Smooth muscle cell (in vitro differentiated cells): ENCODE results near the gene NBEA. TPM values are rescaled to one million over a fixed set of nuclear protein-coding genes. Genes with fewer than 3 reads are reported as not detected.

Experiments
- DNase-seq: peaks from one replicate; lab custom pipeline; 2025; ENCODE audit not compliant: unreplicated experiment; lab: John Stamatoyannopoulos, UW
- H2AFZ ChIP-seq: fragments of 200-600 bp; sonication (generic); 2 replicates; pipeline ENCODE4 v1.6.0; 2016; ENCODE audit warnings: antibody characterized with exemption, low read depth, mild to moderate bottlenecking
- H3F3A ChIP-seq: fragments of 200-600 bp; sonication (generic); 2 replicates; pipeline ENCODE4 v1.6.0; 2017; ENCODE audit warnings: antibody characterized with exemption, low read depth
- H3K27ac ChIP-seq: fragments of 200-600 bp; sonication (generic); 2 replicates; pipeline ENCODE4 v1.5.1; 2016; ENCODE audit warnings: low read depth, mild to moderate bottlenecking
- H3K27me3 ChIP-seq: fragments of 200-600 bp; sonication (generic); 2 replicates; pipeline ENCODE4 v1.6.1; 2016; ENCODE audit warnings: low read depth, mild to moderate bottlenecking
- H3K36me3 ChIP-seq: fragments of 200-600 bp; sonication (generic); 2 replicates; pipeline ENCODE4 v1.5.1; 2016; ENCODE audit warnings: low read depth
- H3K4me1 ChIP-seq: fragments of 200-600 bp; sonication (generic); 2 replicates; pipeline ENCODE4 v1.5.1; 2016; ENCODE audit warnings: low read depth
- H3K4me2 ChIP-seq: fragments of 200-600 bp; sonication (generic); 2 replicates; pipeline ENCODE4 v1.6.0; 2016; ENCODE audit warnings: mild to moderate bottlenecking
- H3K4me3 ChIP-seq: fragments of 200-600 bp; sonication (generic); 2 replicates; pipeline ENCODE4 v1.5.1; 2016; ENCODE audit warnings: mild to moderate bottlenecking
- H3K79me2 ChIP-seq: fragments of 200-600 bp; sonication (generic); 2 replicates; pipeline ENCODE4 v1.6.0; 2016; ENCODE audit warnings: low read depth, mild to moderate bottlenecking
- H3K9ac ChIP-seq: fragments of 200-600 bp; sonication (generic); 2 replicates; pipeline ENCODE4 v1.6.0; 2016; ENCODE audit warnings: low read depth
- H3K9me3 ChIP-seq: fragments of 200-600 bp; sonication (generic); replicated peaks from 2 replicates; pipeline ENCODE4 v1.5.1; 2016; ENCODE audit warnings: low read depth
- H4K20me1 ChIP-seq: fragments of 200-600 bp; sonication (generic); 2 replicates; pipeline ENCODE4 v1.6.0; 2016; ENCODE audit warnings: low read depth
- CTCF ChIP-seq: fragments of 200-600 bp; sonication (generic); IDR thresholded peaks from 2 replicates; pipeline ENCODE4 v1.5.1; 2017; ENCODE audit warnings: borderline replicate concordance, mild to moderate bottlenecking, antibody characterized with exemption; ENCODE audit not compliant: insufficient read depth, poor library complexity, severe bottlenecking
- WGBS: methylation state at CpG from one replicate; pipeline ENCODE4 v1.1.7; 2016; ENCODE audit warnings: low lambda C conversion rate; 5-methylcytosine and 5-hydroxymethylcytosine counted together
- polyA plus RNA-seq: library from polyadenylated mRNA; unstranded; fragments of >200 nt; fragmentation: Nextera tagmentation; extraction: Ambion mirVana; gene quantifications from 2 replicates; pipeline ENCODE4 v1.2.1, GENCODE V29; 2016
- total RNA-seq: library from RNA; depleted of rRNA; stranded (reverse); fragments of >200 nt; gene quantifications from 2 replicates; pipeline ENCODE4 v1.2.3, GENCODE V29; 2014

NBEA gene
- total and polyA plus RNA-seq, 2 experiments from 2014 or later: 3.6 to 11.7 TPM

GRCh38 chr13:35716186-35716585 lies 774.1 kb downstream of the NBEA start:
- WGBS: 68% methylated on average over 4 of the region's 4 CpGs
- H3K4me3 ChIP-seq: no peak overlapping the region
- TF ChIP-seq CTCF: no peak

GRCh38 chr13:35716729-35717128 lies 774.7 kb downstream of the NBEA start:
- no peak overlapping the region for H3K27ac ChIP-seq
- H3K4me1 ChIP-seq: peaks cover 8% of the 10 kb centered on the region
- no peak for TF ChIP-seq CTCF
- DNase-seq: no peak
- no peaks in the 10 kb centered on the region for H3K79me2 ChIP-seq
- H3K9ac ChIP-seq: no peak overlapping the region
- no peaks in the 10 kb centered on the region for H4K20me1 ChIP-seq
- H3K4me3 ChIP-seq: no peak overlapping the region
- H3K36me3 ChIP-seq: no peaks in the 10 kb centered on the region
- H3K9me3 ChIP-seq: no peaks in the 10 kb centered on the region
- no peak overlapping the region for H2AFZ ChIP-seq
- whole genome bisulfite sequencing: 91% methylated on average over 15 of the region's 15 CpGs
- no peak overlapping the region for H3K4me2 ChIP-seq
- H3F3A ChIP-seq: no peaks in the 10 kb centered on the region
- peaks cover 3% of the 10 kb centered on the region for H3K27me3 ChIP-seq

More at GRCh38 chr13:35716186-35716585, 774.1 kb downstream of the NBEA start:
- no peak overlapping the region for H3K9ac ChIP-seq
- no peaks in the 10 kb centered on the region for H3K27me3 ChIP-seq
- H4K20me1 ChIP-seq: no peaks in the 10 kb centered on the region
- H3K4me2 ChIP-seq: no peak overlapping the region
- no peak for DNase-seq
- H3K4me1 ChIP-seq: peaks cover 8% of the 10 kb centered on the region
- H3K27ac ChIP-seq: no peak overlapping the region
- H3K79me2 ChIP-seq: no peaks in the 10 kb centered on the region
- no peaks in the 10 kb centered on the region for H3K36me3 ChIP-seq
- no peaks in the 10 kb centered on the region for H3K9me3 ChIP-seq
- H3F3A ChIP-seq: no peaks in the 10 kb centered on the region
- no peak overlapping the region for H2AFZ ChIP-seq

- Histone ChIP-seq H3K79me2 (no peaks in the 10 kb centered on the region), H2AFZ (no peak overlapping the region), H3K9ac (no peak overlapping the region), H3K36me3 (no peaks in the 10 kb centered on the region), H3F3A (no peaks in the 10 kb centered on the region), H4K20me1 (no peaks in the 10 kb centered on the region), H3K4me3 (no peak overlapping the region), H3K4me1 (peaks cover 8% of the 10 kb centered on the region), H3K4me2 (no peak overlapping the region), H3K27me3 (peaks cover 4% of the 10 kb centered on the region), H3K27ac (no peak overlapping the region), H3K9me3 (no peaks in the 10 kb centered on the region)
- 77% methylated on average over 5 of the region's 5 CpGs for WGBS
- TF ChIP-seq CTCF: no peak
- no peak for DNase-seq
These were observed 776.0 kb downstream of the NBEA start for GRCh38 chr13:35718084-35718483.

GRCh38 chr13:35720290-35720689 lies 778.2 kb downstream of the NBEA start:
- H4K20me1 ChIP-seq: no peaks in the 10 kb centered on the region
- H3K4me3 ChIP-seq: no peak overlapping the region
- TF ChIP-seq CTCF: no peak
- H3K27me3 ChIP-seq: peaks cover 4% of the 10 kb centered on the region
- H3K4me1 ChIP-seq: no peaks in the 10 kb centered on the region
- no peak overlapping the region for H3K27ac ChIP-seq
- no peaks in the 10 kb centered on the region for H3K36me3 ChIP-seq
- no peak overlapping the region for H3K9ac ChIP-seq
- H3K9me3 ChIP-seq: no peaks in the 10 kb centered on the region
- no peaks in the 10 kb centered on the region for H3F3A ChIP-seq
- WGBS: 71% methylated on average over 5 of the region's 5 CpGs
- no peaks in the 10 kb centered on the region for H3K79me2 ChIP-seq
- DNase-seq: no peak
- H3K4me2 ChIP-seq: peak overlapping the region; percentile 75
- no peak overlapping the region for H2AFZ ChIP-seq
